Thyroid gland (tissue), 4 donors: ENCODE data around the gene TNRC6B.

Source experiments
- POLR2A ChIP-seq, 2 donors: fragments of 450-650 bp; IDR thresholded peaks; one replicate each; pipeline ENCODE4 v1.6.1; 2017; ENCODE audit warnings: antibody characterized with exemption in 2 of 2, mild to moderate bottlenecking in 2 of 2, moderate library complexity in 1 of 2
- TF ChIP-seq, protein P1 (sequence below), 6 experiments: fragments of 200-600 bp in 3 of 6; fragments of 450-650 bp in 3 of 6; sonication (generic) in 3 of 6; IDR thresholded peaks; one replicate each; pipeline ENCODE4 v1.5.1; 2016 to 2019; ENCODE audit warnings: antibody characterized with exemption in 6 of 6, mild to moderate bottlenecking in 2 of 6, inconsistent platforms in 1 of 6, moderate library complexity in 1 of 6

DNA sequence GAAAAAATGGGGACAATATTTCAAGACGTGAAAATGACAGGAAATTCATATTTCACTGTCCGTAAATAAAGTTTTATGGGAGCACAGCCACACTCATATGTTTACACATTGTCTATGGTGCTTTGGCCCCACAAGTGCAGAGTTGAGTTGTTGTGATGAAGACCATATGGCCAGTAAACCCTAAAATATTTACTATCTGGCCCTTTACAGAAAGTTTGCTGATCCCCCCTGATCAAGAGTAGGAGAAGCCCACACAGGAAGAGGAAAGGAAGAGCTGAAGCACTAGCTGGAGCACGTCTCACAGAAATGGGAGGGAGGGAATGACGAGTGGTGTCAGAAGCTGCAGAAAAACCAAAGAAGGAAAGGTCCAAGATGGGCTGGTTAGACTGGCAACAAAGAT, 78.8 kb downstream of the TNRC6B start:
- TF ChIP-seq, protein P1, sequence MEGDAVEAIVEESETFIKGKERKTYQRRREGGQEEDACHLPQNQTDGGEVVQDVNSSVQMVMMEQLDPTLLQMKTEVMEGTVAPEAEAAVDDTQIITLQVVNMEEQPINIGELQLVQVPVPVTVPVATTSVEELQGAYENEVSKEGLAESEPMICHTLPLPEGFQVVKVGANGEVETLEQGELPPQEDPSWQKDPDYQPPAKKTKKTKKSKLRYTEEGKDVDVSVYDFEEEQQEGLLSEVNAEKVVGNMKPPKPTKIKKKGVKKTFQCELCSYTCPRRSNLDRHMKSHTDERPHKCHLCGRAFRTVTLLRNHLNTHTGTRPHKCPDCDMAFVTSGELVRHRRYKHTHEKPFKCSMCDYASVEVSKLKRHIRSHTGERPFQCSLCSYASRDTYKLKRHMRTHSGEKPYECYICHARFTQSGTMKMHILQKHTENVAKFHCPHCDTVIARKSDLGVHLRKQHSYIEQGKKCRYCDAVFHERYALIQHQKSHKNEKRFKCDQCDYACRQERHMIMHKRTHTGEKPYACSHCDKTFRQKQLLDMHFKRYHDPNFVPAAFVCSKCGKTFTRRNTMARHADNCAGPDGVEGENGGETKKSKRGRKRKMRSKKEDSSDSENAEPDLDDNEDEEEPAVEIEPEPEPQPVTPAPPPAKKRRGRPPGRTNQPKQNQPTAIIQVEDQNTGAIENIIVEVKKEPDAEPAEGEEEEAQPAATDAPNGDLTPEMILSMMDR (IDR thresholded peaks at IDR 0.05), result no peak
- no peak for TF ChIP-seq POLR2A (IDR thresholded peaks at IDR 0.05)
